GM19438 (cell line): ENCODE data around the gene ROR2.

Experiments
- ATAC-seq: cut with Tn5 transposase; IDR thresholded peaks from one replicate; pipeline ENCODE4 v1.9.1; 2021; ENCODE audit warnings: low read depth; ENCODE audit not compliant: unreplicated experiment

ROR2 gene

GRCh38 chr9:91783411-91783810 is 166.6 kb downstream of the ROR2 start:
- no peak for ATAC-seq

GRCh38 chr9:91782708-91783214 is 167.3 kb downstream of the ROR2 start:
- no peak for ATAC-seq

GRCh38 chr9:91781906-91782305 is 168.1 kb downstream of the ROR2 start:
- ATAC-seq: no peak

- no peak for ATAC-seq
These were observed 168.9 kb downstream of the ROR2 start for GRCh38 chr9:91781116-91781515.

- ATAC-seq: no peak
These were observed 172.0 kb downstream of the ROR2 start for GRCh38 chr9:91778031-91778430.

GRCh38 chr9:91777292-91777830 is 172.7 kb downstream of the ROR2 start:
- no peak for ATAC-seq

- ATAC-seq: no peak
These were observed 173.4 kb downstream of the ROR2 start for GRCh38 chr9:91776409-91777291.

- no peak for ATAC-seq
These were observed 174.4 kb downstream of the ROR2 start for GRCh38 chr9:91775708-91776028.

GRCh38 chr9:91775011-91775707 is 174.9 kb downstream of the ROR2 start:
- peak; percentile 83 for ATAC-seq

GRCh38 chr9:91773156-91773555 is 176.9 kb downstream of the ROR2 start:
- ATAC-seq: no peak

GRCh38 chr9:91771864-91772263 is 178.2 kb downstream of the ROR2 start:
- no peak for ATAC-seq

- no peak for ATAC-seq
These were observed 179.0 kb downstream of the ROR2 start for GRCh38 chr9:91771027-91771426.

- ATAC-seq: no peak
These were observed 179.8 kb downstream of the ROR2 start for GRCh38 chr9:91770229-91770628.

GRCh38 chr9:91768977-91769916 is 180.8 kb downstream of the ROR2 start:
- ATAC-seq: no peak

- ATAC-seq: no peak
These were observed 181.5 kb downstream of the ROR2 start for GRCh38 chr9:91768507-91768906.

GRCh38 chr9:91766315-91767069 is 183.5 kb downstream of the ROR2 start:
- no peak for ATAC-seq

GRCh38 chr9:91765296-91765695 is 184.7 kb downstream of the ROR2 start:
- ATAC-seq: no peak

GRCh38 chr9:91764661-91765060 is 185.4 kb downstream of the ROR2 start:
- no peak for ATAC-seq

GRCh38 chr9:91761362-91761761 is 188.7 kb downstream of the ROR2 start:
- ATAC-seq: no peak

GRCh38 chr9:91760906-91761305 is 189.1 kb downstream of the ROR2 start:
- ATAC-seq: no peak
